HG03457 (cell line): ENCODE measurements around the gene USP22.

Experiments used
- ATAC-seq: cut with Tn5 transposase; IDR thresholded peaks from one replicate; pipeline ENCODE4 v1.9.1; 2021; ENCODE audit warnings: moderate number of reproducible peaks; ENCODE audit not compliant: unreplicated experiment

Gene USP22

GRCh38 chr17:20960871-20961270, 81.9 kb downstream of the USP22 start:
- no peak for ATAC-seq

GRCh38 chr17:20955427-20956323, 87.1 kb downstream of the USP22 start:
- no peak for ATAC-seq

GRCh38 chr17:20954794-20955193, 88.0 kb downstream of the USP22 start:
- ATAC-seq = no peak

GRCh38 chr17:20952183-20952582, 90.6 kb downstream of the USP22 start:
- ATAC-seq = no peak
